ENCODE results near the gene MAN2B1.
"Not testable (repeated sequence)": the region's sequence is repeated elsewhere in the genome, so short reads cannot be mapped to it uniquely, and the experiment has no call there.

The MAN2B1 gene

DNA sequence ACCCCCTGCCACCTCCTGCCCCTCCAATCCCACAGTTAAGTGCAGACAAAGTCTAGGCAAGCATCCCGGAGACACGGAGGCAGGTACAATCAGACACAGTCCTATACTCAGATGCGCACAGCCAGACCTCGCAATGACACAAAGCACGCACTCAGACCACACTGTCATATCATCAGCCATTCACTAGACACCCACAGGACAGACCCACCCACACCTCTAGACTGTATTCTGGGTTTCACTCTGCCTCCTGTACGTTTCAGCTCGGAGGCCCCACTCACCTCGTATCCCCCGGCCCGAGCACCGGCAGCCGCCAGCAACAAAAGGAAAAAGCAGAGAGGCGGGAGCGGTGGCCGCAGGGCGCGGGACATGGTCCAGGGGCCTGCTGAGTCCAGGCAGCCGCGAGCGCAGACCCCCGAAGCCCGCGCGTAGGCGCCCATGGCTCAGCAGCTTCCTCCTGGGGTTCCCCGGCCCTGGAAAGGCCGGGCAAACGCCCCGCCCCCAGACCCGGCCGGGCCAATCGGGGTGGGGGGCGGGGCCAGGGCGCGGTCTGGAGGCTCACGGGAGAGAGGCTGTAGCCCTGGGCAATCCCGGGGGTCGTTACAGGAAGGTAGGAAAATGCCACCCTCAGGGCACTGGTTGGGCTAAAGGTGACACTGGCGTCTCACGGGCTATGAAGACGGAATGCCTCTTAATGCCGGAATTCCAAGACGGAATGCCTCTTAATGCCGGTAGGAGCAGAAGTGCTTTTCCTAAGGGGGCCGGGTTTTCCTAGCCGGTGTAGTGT is at the start of gene MAN2B1, which contains the start of gene WDR83:
MAN2B1 (minus strand) TSS at position 478 of the 784 bp plus-strand sequence; CDS start at position 437, 41 bp downstream.
WDR83 (plus strand) TSS at position 543 of the 784 bp plus-strand sequence. CDS start 2,984 bp downstream, outside the sequence.
- peak; percentile 95 for DNase-seq (ENCODE audit: low spot score)

DNA sequence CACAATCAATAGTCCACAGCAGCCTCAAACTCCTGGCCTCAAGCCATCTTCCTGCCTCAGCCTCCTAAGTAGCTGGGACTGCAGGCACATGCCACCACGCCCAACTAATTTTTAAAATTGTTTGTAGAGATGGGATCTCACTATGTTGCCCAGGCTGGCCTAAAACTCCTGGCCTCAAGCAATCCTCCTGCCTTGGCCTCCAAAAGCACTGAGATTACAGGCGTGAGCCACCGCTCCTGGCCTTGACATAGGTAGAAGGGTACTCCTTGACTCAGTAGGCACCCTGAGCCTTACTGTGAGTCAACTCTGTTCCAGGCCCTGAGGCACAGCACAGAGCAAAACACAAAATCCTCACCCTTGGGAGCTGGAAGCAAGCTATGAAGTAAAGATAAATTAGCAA is 49.4 kb upstream of the MAN2B1 start:
- DNase-seq (ENCODE audit: low spot score), result no peak

DNA sequence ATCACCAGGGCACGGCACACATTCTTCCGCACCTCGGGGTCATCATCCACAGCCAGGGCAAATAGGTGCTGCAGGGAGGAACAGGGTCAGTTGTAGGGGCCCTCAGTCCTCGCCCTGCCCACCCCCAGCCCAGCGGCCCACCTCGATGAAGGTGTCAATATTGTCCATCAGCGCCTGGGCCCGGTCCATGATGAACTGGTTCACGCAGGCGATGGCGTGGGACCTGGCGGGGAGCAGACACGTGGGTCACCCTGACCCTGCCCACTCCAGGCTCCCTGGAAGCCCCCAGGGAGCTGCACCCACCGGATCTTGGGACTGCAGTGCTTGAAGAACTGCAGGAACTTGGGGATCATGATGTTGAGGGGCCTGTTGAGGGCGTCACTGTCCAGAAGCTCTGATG is 48.6 kb upstream of the MAN2B1 start:
- DNase-seq (ENCODE audit: low spot score), result no peak

DNA sequence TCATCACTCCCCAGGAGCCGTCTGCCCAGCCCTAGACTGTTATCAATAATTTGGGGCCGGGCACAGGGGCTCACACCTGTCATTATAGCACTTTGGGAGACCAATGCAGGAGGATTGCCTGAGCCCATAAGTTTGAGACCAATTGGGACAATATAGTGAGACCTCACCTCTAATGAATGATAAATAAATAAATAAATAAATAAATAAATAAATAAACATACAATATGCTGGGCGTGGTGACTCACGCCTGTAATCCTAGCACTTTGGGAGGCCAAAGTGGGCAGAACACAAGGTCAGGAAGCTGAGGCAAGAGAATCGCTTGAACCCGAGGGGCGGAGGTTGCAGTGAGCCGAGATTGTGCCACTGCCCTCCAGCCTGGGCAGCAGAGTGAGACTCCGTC is 46.8 kb upstream of the MAN2B1 start:
- DNase-seq (ENCODE audit: low spot score), result not testable (repeated sequence)

DNA sequence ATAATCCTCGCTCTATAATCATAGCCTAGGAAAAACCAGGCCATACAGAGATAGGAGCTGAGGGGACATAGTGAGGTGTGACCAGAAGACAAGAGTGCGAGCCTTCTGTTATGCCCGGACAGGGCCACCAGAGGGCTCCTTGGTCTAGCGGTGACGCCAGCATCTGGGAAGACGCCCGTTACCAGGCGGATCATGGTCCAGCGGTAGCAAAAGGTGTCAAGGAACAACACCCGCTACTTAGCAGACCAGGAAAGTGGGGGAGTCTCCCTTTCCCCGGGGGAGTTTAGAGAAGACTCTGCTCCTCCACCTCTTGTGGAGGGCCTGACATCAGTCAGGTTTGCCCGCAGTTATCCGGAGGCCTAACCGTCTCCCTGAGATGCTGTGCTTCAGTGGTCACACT is 45.5 kb upstream of the MAN2B1 start:
- DNase-seq (ENCODE audit: low spot score), result not testable (repeated sequence)

DNA sequence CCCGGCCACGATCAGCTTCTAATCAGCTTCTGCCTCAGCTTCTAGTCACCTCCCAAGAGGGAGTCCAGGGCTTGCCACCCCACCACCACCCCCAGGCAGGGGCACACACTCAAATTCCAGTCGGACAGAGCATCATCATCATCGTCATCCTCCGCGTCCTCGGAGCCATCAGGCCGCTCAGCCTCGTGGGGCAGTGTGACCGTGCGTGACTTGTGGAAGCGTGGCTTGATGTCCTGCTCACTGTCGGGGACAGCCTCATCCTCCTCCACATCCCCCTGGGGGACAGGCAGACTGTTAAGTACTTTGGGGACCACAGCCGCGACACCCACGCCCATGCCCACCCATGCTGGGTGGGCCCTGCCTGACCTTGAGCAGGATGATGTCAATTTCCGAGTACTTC is 44.6 kb upstream of the MAN2B1 start:
- DNase-seq (ENCODE audit: low spot score), result no peak

DNA sequence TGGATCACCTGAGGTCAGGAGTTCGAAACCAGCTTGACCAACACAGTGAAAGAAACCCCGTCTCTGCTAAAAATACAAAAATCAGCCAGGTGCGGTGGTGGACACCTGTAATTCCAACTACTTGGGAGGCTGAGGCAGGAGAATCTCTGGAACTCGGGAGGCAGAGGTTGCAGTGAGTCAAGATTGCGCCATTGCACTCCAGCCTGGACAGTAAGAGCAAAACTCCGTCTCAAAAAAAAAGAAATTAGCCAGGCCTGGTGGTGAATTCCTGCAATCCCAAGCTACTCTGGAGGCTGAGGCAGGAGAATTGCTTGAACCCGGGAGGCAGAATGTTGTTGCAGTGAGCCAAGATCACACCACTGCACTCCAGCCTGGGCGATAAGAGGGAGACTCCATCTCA is 42.1 kb upstream of the MAN2B1 start:
- DNase-seq (ENCODE audit: low spot score), result no peak

DNA sequence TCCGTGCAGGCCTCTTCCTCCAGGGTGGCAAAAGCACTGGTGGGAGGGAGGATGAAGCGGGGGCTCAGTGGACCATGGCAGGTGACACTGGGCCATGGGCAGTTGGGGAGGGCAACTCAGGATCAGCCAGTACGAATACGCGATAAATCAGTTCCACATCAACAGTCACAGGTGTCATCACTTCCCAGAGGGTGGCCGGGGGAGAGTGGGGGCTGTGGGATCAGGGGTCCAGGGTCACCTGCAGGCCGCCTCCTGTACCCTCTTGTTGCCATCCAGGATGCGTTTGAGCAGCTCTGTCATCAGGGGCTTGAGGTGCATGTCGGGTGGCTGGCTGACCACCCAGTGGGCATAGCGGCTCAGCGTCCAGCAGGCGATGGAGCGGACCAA is 39.8 kb upstream of the MAN2B1 start:
- no peak for DNase-seq (ENCODE audit: low spot score)

DNA sequence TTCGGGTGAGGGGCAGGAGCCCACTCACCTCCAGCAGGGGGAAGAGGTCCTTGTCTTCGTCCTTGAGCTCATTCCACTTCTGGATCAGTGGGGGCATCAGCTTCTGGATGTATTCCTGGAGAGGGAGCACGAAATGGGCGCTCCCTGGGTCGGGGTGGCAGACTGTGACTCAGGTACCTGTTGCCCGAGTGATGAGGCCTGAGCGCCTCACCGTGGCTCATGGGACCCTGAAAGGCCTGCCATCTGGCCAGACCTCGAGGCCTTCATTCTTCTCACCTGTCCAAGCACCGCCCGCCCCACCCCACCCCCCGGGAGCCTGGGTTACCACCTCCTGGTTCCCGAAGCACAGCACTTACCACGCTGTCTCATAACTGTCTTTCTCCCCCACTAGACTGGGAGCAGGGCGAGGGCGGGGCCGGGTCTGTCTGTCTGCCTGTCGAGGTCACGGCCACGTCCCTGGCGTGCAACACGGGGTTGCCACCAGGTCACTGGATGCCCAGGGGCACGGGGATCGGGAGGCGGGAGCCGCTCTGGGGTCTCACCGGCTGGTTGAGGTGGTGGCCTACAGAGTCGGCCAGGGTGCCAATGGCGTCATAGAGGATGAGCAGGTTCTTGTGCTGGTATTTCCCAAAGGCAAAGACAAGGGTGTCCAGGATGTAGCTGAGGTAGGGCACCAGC is 39.3 kb upstream of the MAN2B1 start:
- DNase-seq (ENCODE audit: low spot score), result no peak

DNA sequence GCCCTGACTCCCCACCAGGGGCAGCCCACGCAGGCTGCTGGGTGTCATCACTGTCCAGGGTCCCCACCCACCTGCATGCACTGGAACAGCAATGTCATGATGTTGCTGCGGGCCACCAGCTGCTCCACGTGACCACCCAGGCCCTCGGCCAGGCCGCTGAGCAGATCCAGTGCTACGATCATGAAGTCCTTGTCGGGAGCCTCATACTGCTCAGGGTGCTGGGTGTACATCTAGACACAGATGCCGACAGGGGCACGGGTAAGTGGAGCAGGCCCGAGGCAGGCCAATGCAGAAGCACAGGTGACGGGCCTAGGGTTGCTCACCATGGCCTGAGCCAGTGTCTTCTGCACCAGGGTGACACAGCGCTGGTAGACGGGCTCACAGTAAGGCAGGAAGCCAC is 38.6 kb upstream of the MAN2B1 start:
- no peak for DNase-seq (ENCODE audit: low spot score)

DNA sequence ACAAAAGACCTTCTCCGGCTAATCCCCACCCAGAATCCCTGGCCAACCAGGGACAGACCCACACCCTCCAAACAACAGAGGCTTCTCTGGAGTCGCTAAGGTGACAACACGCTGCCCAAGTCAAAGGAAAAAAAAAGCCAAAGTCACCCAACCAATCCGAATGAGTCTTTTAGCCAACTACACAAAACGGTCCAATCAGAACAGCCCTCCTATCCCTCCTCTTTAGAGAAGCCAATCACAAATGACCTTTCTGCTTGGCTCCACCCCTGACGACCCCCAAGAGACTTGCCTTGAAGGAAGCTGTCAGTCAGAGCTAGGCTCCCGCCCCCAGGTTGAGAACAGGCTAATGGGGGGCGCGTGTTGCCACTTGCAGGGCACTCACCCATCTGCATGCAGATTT is 36.5 kb upstream of the MAN2B1 start:
- peak; percentile 83 for DNase-seq (ENCODE audit: low spot score)

DNA sequence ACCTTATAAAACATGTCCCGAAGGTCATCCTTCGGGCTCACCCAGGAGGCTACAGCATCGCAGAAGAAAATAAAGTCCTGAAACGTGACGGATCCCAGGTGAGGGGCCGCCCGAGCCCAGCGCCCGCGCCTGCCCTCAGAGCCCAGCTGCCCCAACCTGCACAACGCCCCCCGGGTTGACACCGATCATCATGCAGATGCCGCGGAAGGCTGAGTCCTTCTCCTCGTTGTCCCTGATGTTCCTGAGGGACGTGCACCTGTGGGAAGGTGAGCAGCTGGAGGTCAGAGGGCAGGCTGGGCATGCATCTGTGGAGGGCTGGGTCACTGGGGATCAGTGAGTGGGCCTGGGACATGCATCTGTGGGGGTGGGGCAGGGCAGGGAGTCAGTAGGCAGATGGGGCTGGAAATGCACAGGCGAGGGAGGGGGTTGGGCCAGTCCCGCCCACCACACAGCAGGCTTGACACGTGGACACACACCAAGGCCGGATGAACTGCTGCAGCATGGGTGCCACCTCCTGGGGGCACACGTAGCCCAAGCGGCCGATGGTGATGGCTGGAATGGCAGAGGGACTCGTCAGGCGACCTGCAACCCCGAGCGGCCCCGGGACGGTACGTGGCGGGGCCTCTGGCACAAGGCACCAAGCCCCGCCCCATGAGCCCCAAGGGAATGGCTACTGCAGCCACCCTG is 35.2 kb upstream of the MAN2B1 start:
- DNase-seq (ENCODE audit: low spot score), result no peak

DNA sequence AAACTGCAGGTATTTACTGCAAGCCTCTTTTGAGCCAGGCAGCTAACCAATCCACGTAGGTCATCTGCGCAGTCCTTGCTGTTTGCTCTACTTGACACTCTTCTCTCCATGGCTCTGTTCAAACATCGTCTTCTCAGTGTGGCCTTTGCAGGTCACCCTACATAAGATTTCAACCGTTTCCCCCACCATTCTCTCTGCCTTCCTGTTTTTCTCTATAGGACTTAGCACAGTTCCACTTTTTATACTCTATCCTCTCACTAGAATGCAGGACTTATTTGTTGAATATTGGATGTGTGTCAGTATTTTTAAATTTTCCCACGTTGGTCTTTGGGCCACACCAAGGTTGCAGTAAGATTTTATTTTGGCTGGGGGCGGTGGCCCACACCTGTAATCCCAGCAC is 31.6 kb upstream of the MAN2B1 start:
- no peak for DNase-seq (ENCODE audit: low spot score)

DNA sequence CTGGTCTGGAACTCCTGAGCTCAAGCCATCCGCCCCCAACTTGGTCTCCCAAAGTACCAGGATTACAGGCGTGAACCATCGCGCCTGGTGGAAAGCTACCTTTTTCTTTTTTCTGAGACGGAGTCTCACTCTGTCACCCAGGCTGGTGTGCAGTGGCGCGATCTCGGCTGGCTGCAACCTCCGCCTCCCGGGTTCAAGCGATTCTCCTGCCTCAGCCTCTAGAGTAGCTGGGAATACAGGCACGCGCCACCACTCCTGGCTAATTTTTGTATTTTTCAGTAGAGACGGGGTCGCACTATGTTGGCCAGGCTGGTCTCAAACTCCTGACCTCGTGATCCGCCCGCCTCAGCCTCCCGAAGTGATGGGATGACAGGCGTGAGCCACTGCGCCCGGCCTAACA is 30.9 kb upstream of the MAN2B1 start:
- not testable (repeated sequence) for DNase-seq (ENCODE audit: low spot score)

DNA sequence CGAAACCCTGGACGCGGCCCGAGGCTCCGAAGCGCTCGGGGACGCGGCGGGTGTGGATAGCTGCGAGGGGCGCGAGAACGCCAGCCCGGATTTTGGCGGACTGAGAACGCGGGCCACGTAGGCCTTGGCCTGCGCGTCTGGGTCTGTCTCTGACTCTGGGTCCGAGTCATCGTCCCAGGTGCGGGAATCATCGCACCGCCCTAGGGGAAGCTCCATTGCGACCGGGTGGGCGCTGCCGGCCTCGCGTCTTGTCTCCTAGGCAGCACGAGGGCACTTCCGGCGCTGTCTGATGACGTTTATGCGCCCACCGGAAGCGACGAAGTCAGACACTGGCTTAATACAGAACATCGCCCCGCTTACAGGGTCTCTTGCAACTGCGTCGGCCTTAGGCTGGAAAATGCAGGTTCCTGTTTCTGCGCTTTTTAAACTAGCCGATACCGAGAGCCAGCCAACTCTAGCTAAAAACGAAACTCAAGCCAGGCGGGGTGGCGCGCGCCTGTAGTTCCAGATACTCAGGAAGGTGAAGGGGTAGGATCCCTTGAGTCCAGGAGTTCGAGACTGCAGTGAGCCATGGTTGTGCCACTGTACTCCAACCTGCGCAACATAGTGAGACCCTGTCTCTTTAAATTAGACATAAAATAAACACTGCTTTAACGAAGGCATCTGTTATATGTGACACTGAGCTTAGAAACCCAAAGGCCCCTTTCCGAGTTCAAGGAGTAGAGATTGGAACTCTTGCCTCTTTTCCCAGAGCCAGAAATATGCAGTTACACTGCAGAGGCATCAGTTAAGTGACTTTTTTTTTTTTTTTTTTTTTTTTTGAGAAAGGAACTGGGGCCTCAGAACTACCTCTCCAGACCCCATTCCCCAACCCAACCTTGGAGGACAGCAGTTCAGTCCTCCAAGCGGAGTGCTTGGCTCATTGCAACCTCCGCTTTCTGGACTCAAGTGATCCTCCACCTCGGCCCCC is 30.1 kb upstream of the MAN2B1 start, which contains the start of gene FBXW9:
FBXW9 (minus strand) TSS at position 266 of the 970 bp plus-strand sequence; CDS start at position 216, 50 bp downstream.
- peak; percentile 96 for DNase-seq (ENCODE audit: low spot score)

DNA sequence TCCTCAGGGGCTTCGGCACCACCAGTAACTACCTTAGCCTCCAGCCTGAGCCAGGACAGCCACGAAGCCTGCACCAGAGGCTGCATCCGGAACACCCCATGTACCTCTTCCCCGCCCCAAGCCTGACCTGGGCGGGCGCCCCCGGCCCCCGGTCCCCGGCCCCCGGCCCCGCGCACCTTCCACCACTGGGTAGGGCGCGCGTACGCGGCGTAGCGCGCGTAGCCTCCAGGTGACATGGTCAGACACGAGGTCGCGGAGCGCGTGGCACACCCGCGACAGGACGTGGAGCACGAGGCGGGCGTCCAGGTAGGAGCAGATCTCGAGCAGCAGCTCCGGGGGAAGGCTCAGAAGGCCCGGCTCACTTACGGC is 29.4 kb upstream of the MAN2B1 start:
- no peak for DNase-seq (ENCODE audit: low spot score)

DNA sequence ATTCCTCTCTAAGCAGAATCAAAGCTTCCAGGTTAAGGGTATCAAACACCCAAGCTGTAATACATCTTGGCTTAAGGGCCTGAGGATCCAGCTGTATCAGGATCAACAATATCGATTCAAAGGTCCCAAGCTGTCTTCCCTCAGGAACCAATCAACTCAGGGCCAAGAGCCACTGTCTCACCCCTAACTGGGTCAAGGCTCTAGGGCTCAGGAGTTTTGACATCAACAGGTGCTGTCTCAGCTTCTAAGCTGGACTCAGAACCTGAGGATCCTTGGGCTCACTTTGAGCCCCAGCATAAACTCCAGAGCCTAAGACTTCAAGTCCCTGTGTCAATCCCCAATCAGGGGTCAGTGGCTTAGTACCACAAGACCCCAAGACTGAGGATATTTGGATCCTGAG is 29.0 kb upstream of the MAN2B1 start:
- no peak for DNase-seq (ENCODE audit: low spot score)

DNA sequence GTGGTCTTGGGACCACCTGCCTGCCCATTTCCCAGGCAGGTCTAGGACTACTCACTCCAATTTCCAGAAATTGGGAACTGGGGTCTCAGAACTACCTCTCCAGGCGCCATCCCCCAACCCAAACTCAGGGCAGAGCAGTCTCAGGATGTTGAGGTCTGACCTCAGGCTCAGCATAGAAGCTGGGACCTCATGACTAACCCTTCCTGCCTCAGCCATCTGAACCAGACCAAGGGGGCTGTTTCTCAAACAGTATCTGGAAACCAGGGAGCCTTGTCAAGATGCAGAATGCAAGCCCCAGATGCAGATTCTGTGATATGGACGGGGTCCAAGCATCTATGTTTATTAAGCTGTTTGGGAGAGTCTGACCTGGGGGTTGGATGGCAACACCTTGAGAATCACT is 28.6 kb upstream of the MAN2B1 start:
- DNase-seq (ENCODE audit: low spot score), result no peak

DNA sequence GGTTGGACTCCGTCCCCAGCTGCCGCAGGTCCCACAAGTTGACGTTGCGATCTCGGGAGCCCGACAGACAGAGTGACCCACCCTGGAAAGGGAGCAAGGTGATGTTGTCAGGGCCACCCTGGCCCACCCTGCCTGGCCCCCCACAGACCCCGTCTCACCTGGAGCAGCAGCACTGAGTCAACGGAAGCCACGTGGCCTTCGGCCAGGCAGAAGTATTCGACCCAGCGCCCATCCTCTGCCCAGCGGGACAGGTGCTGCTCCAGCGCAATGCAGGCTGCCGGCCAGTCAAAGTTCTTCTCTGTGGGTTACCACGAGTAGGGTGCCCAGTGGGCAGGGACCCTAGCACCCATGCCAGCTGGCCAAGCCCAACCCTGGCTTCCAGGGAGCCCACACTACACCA is 28.1 kb upstream of the MAN2B1 start:
- DNase-seq (ENCODE audit: low spot score), result no peak

DNA sequence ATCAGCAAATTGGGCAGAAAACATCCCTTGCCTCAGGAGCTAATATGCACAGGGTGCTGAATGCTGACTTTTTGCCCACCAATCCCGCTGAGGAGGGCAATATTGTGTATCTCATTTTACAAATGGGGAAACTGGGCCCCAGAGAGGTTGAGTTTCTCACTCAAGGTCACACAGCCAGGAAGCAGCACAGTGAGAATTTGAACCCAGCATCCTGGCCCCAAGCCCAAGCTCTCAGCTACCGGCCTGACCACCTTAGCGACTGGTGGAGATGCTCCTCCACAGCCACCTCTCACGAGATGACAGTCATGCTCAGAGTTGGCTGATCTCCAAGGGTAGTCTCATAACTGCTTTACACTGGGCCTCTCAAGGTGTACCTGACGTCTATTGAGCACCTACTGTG is 26.4 kb upstream of the MAN2B1 start:
- no peak for DNase-seq (ENCODE audit: low spot score)

DNA sequence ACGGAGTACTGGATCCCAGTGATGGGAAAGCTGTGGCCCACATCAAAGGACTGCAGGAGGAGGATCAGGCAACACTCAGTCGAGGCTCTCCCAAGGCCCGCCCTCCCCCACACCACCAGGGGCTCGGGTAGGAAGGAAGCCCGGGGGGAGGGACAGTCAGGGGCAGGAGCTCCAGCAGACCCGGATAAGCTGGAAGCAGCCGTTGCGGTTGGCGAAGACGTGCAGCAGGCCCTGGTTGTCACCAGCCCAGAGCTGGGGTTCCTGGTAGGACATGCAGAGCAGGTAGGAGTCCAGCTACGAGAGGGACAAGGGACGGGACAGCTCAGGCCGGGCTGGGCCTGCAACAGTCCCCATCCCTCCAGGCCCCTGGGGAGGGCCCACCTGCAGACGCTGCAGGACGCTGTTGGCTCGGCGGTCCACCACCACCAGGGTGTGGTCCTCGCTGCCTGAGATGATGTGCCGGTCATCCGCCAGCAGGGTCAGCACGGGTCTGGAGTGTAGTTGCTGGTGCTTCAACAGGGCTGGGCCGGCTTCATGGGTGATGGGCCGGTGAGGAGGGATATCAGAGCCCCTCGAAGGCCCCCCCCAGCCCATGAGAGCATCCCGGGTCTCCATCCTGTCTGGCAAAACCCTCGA is 23.2 kb upstream of the MAN2B1 start:
- DNase-seq (ENCODE audit: low spot score), result no peak
